HG02973 (cell line): ENCODE measurements around the gene KIF14.
"Not testable (repeated sequence)": the region's sequence is repeated elsewhere in the genome, so short reads cannot be mapped to it uniquely, and the experiment has no call there.

Experiments used
- ATAC-seq: cut with Tn5 transposase; IDR thresholded peaks from one replicate; pipeline ENCODE4 v1.9.1; 2021; ENCODE audit warnings: moderate library complexity; ENCODE audit not compliant: unreplicated experiment

Gene KIF14

GRCh38 chr1:200636681-200637080 lies 16.1 kb upstream of the KIF14 start:
- no peak for ATAC-seq

- ATAC-seq = no peak
Observed at GRCh38 chr1:200634261-200635122, 13.9 kb upstream of the KIF14 start.

- ATAC-seq = no peak
Observed at GRCh38 chr1:200631375-200631774, 10.8 kb upstream of the KIF14 start.

GRCh38 chr1:200630515-200630899 lies 10.0 kb upstream of the KIF14 start:
- not testable (repeated sequence) for ATAC-seq

GRCh38 chr1:200629876-200630514 lies 9.4 kb upstream of the KIF14 start:
- no peak for ATAC-seq

- peak; percentile 64 for ATAC-seq
Observed at GRCh38 chr1:200628223-200628881, 7.8 kb upstream of the KIF14 start.

- ATAC-seq = no peak
Observed at GRCh38 chr1:200627575-200628222, 7.1 kb upstream of the KIF14 start.

- no peak for ATAC-seq
Observed at GRCh38 chr1:200626853-200627534, 6.4 kb upstream of the KIF14 start.

GRCh38 chr1:200625381-200625824 lies 4.9 kb upstream of the KIF14 start:
- no peak for ATAC-seq

GRCh38 chr1:200624679-200625335 lies 4.3 kb upstream of the KIF14 start:
- no peak for ATAC-seq

GRCh38 chr1:200619894-200620272 lies 668 bp downstream of the KIF14 start:
- ATAC-seq = no peak

- no peak for ATAC-seq
Observed at GRCh38 chr1:200610846-200611245, 9.7 kb downstream of the KIF14 start.

GRCh38 chr1:200602632-200603031 lies 17.9 kb downstream of the KIF14 start:
- no peak for ATAC-seq

- no peak for ATAC-seq
Observed at GRCh38 chr1:200590001-200590400, 30.6 kb downstream of the KIF14 start.

GRCh38 chr1:200588698-200589097 lies 31.9 kb downstream of the KIF14 start:
- ATAC-seq = peak; percentile 56

- ATAC-seq = no peak
Observed at GRCh38 chr1:200564319-200564718, 56.2 kb downstream of the KIF14 start.

GRCh38 chr1:200561856-200562214 lies 58.7 kb downstream of the KIF14 start:
- peak; percentile 31 for ATAC-seq

GRCh38 chr1:200558866-200559459 lies 61.6 kb downstream of the KIF14 start:
- no peak for ATAC-seq

- no peak for ATAC-seq
Observed at GRCh38 chr1:200556002-200556401, 64.5 kb downstream of the KIF14 start.

GRCh38 chr1:200552737-200553136 lies 67.8 kb downstream of the KIF14 start:
- ATAC-seq = not testable (repeated sequence)
